Stimulated activated naive B cell treated with anti-CD40 and anti-IgM and Interleukin-4, amounts not matched to agents 10 μg/mL and 1 μg/mL and 100 μg/mL, for 72 hours (primary cell): ENCODE data around the gene SENP7.
"Not testable (repeated sequence)": the region's sequence is repeated elsewhere in the genome, so short reads cannot be mapped to it uniquely, and the experiment has no call there.

Source experiments
- ATAC-seq, 2 donors: fragments of 150-1000 bp; cut with Tn5 transposase; replicated peaks; 2 replicates each; pipeline ENCODE4 v1.10.0; 2021; ENCODE audit warnings: moderate library complexity in 1 of 2
- DNase-seq: peaks from one replicate; pipeline ENCODE4 v3.0.0; 2021
- H3K27ac Mint-ChIP-seq: one replicate; pipeline ENCODE4 v1.8.0; 2022; ENCODE audit warnings: mild to moderate bottlenecking, mixed read lengths
- H3K27me3 Mint-ChIP-seq, 2 donors: one replicate each; pipeline ENCODE4 v1.8.0; 2022; ENCODE audit warnings: mixed read lengths in 2 of 2
- H3K36me3 Mint-ChIP-seq, 2 donors: one replicate each; pipeline ENCODE4 v1.8.0; 2022; ENCODE audit warnings: mixed read lengths in 2 of 2, mild to moderate bottlenecking in 1 of 2
- H3K4me1 Mint-ChIP-seq, 2 donors: one replicate each; pipeline ENCODE4 v1.8.0; 2022; ENCODE audit warnings: mixed read lengths in 2 of 2, mild to moderate bottlenecking in 1 of 2
- H3K4me3 Mint-ChIP-seq, 2 donors: one replicate each; pipeline ENCODE4 v1.8.0; 2022; ENCODE audit warnings: mild to moderate bottlenecking in 2 of 2, mixed read lengths in 2 of 2, moderate library complexity in 1 of 2
- H3K9me3 Mint-ChIP-seq, 2 donors: one replicate each; pipeline ENCODE4 v1.8.0; 2022; ENCODE audit warnings: mixed read lengths in 2 of 2, mild to moderate bottlenecking in 1 of 2

SENP7 gene

DNA sequence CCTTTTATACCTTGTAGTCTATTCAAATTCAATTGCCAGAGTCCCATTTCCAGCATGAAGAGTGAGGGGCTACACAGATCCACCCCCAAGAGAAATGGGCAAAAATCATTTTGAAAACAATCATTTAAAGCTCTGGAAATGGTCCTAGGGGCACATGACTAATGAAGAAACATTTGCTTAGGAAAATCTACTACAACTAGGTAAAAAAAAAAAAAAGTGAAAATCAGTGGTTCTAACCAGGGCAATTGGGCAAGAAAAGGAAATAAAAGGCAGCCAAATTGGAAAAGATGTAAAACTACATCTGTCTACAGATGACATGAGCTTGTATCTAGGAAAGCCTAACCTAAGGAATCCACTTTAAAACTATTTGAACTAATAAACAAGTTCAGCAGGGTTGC, 202.0 kb downstream of the SENP7 start:
- H3K27ac Mint-ChIP-seq = no peak overlapping the region
- H3K9me3 Mint-ChIP-seq = peaks cover 20 to 24% of the 10 kb centered on the region in 2 donors
- peaks cover 22 to 32% of the 10 kb centered on the region in 2 donors for H3K36me3 Mint-ChIP-seq
- no peak for DNase-seq
- H3K4me1 Mint-ChIP-seq = no peaks in the 10 kb centered on the region
- H3K27me3 Mint-ChIP-seq = no peaks in the 10 kb centered on the region
- no peak overlapping the region for H3K4me3 Mint-ChIP-seq
- no peak for ATAC-seq

DNA sequence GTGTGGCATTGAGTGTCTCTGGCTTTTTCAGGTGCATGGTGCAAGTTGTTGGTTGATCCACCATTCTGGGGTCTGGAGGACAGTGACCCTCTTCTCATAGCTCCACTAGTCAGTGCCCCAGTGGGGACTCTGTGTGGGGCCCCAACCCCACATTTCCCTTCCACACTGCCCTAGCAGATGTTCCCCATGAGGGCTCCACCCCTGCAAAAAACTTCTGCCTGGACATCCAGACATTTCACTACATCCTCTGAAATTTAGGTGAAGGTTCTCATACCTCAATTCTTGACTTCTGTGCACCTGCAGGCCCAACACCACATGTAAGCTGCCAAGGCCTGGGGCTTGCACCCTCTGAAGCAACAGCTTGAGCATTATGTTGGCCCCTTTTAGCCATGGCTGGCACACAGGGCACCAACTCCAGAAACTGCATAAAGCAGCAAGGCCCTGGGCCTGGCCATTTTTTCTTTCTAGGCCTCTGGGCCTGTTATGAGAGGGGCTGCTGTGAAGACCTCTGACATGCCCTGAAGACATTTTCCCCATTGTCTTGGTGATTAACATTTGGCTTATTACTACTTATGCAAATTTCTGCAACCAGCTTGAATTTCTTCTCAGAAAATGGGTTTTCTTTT, 204.8 kb downstream of the SENP7 start:
- DNase-seq, H3K4me3 Mint-ChIP-seq, H3K27me3 Mint-ChIP-seq, H3K27ac Mint-ChIP-seq, H3K4me1 Mint-ChIP-seq, ATAC-seq: not testable (repeated sequence)
- Mint-ChIP-seq H3K9me3 (peaks cover 24% of the 10 kb centered on the region in 2 donors), H3K36me3 (peaks cover 24 to 41% of the 10 kb centered on the region in 2 donors)

DNA sequence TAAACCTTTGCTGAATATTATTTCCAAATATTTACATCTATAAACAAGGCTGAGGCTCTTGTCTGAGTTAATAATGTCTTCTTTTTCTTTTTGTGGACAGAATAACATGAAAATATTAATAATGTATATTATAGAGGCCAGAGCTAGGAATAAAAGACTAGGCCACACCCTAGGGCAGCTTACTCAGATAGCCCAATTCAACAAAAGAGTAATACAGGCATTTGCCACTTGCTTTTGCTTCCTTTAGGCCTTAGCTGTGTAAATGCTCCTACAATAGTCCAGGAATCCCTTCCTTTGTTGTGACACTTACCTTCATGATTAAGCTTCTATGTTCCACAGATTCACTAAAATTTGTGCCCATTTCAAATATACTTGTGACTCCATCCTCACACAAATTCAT, 209.2 kb downstream of the SENP7 start:
- H3K27me3 Mint-ChIP-seq = no peaks in the 10 kb centered on the region
- H3K4me3 Mint-ChIP-seq = no peak overlapping the region
- no peak overlapping the region for H3K27ac Mint-ChIP-seq
- H3K9me3 Mint-ChIP-seq = peaks cover 25 to 26% of the 10 kb centered on the region in 2 donors
- DNase-seq = no peak
- no peak for ATAC-seq
- H3K36me3 Mint-ChIP-seq = peaks cover 20 to 41% of the 10 kb centered on the region in 2 donors
- no peaks in the 10 kb centered on the region for H3K4me1 Mint-ChIP-seq

DNA sequence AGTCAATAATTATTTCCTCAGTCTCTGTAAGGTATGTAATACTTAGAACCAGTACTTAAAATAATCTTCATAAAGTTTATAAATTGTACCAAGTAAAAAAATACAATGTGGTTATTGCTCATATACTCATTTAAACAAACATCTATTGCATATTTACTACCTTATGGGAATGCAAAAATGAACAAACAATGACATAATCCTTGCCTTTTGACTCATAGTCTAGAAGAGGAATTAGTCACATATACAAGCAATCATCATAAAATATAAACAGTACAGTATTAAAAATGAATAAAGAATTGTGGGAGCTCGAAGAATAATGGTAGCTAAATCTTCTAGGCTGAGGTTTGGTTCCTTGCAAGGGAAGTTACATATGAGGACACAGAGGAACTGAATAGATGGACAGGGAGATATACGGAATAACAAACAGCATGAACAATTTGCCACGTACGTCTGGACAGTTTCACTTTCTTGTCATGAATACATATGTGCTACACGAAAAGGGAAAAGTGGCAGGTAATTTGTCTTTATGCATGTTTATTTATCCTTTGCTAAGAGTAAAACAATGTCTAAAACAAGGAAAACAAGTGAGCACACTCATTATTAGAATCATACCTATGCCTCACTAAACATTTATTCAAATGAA, 209.8 kb downstream of the SENP7 start:
- Mint-ChIP-seq H3K4me1 (no peaks in the 10 kb centered on the region), H3K36me3 (peaks cover 18 to 39% of the 10 kb centered on the region in 2 donors), H3K4me3 (no peak overlapping the region), H3K9me3 (peaks cover 25 to 26% of the 10 kb centered on the region in 2 donors), H3K27ac (no peak overlapping the region), H3K27me3 (no peaks in the 10 kb centered on the region)
- ATAC-seq (no peak), DNase-seq (no peak)

DNA sequence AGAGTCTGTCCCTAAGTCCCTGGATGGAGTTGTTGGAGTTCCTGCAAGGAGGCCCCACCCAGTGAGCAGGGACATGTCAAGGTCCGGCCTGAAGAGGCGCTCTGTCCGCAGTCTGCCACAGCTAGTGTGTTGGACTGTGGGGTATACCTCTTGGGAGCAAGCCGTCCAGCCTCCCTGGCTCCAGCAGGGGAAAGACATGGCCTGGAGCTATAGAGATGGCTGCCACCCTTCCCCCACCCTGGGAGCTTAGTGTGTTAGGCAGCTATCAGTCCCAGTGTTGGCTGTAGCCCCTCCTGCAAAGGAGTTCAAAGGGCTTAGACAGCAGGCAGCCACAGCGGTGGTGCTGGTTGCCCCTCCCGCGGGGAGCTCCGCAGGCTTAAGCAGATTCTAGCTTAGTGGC, 212.9 kb downstream of the SENP7 start:
- peaks cover 7 to 32% of the 10 kb centered on the region in 2 donors for H3K36me3 Mint-ChIP-seq
- no peaks in the 10 kb centered on the region for H3K27me3 Mint-ChIP-seq
- no peak for ATAC-seq
- no peak overlapping the region for H3K4me3 Mint-ChIP-seq
- no peak overlapping the region for H3K27ac Mint-ChIP-seq
- no peak for DNase-seq
- peaks cover 31 to 35% of the 10 kb centered on the region in 2 donors for H3K9me3 Mint-ChIP-seq
- H3K4me1 Mint-ChIP-seq = no peaks in the 10 kb centered on the region

DNA sequence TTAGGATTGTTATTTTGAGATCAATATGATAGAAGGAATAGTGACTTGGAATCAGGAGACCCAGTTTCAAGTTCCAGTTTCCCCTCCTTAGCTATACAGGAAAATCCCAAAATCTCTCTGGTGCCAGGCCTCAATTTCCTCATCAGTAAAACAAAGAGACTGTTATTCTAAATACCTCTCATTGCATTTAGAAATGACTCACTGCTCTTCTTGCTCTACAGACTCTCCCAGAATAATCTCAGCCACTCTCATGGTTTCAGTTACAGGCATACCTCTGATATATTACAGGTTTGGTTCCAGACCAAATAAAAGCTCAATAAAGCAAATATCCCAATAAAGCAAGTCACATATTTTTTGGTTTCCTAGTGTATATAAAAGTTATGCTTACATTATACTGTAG, 221.0 kb downstream of the SENP7 start:
- Mint-ChIP-seq H3K9me3 (peaks cover 14 to 19% of the 10 kb centered on the region in 2 donors), H3K27ac (no peak overlapping the region), H3K4me3 (no peak overlapping the region), H3K36me3 (no peaks in the 10 kb centered on the region), H3K4me1 (no peaks in the 10 kb centered on the region), H3K27me3 (no peaks in the 10 kb centered on the region)
- ATAC-seq (no peak), DNase-seq (no peak)

DNA sequence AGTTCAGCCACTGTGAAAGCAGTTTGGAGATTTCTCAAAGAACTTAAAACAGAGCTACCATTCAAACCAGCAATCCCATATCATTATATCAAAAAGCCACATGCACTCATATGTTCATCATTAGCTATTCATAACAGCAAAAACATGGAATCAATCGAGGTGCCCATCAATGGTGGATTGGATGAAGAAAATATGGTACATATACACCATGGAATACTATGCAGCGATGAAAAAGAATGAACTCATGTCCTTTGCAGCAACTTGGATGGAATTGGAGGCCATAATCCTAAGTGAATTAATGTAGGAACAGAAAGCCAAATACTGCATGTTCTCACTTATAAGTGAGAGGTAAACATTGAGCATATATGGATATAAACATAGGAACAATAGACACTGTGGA, 224.7 kb downstream of the SENP7 start:
- H3K27ac Mint-ChIP-seq = no peak overlapping the region
- ATAC-seq = no peak

DNA sequence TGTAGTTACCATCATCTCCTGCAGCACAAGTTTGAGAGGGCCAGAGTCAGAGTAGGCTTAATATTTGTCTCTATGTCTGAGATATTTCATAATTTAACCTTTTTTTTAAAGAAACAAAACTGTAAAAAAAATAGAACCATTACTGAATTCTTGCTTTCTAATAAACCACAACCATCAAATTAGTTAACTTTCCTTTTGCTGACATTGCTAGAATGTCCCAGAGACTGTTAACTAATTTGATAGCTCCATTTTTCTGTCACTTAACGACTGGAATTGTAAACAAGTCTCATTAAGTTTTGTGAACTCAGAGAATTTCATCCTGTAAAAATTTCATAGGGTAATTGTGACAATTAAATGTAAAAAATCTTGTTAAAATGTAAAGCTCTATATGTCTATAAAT, 228.3 kb downstream of the SENP7 start:
- Mint-ChIP-seq H3K36me3 (no peaks in the 10 kb centered on the region), H3K4me3 (no peak overlapping the region), H3K9me3 (peaks cover 2 to 3% of the 10 kb centered on the region in 2 donors), H3K27ac (no peak overlapping the region), H3K27me3 (no peaks in the 10 kb centered on the region), H3K4me1 (no peaks in the 10 kb centered on the region)
- DNase-seq = no peak
- ATAC-seq = no peak

More for the DNA sequence above, 224.7 kb downstream of the SENP7 start:
- no peak overlapping the region for H3K4me3 Mint-ChIP-seq
- H3K4me1 Mint-ChIP-seq = no peaks in the 10 kb centered on the region
- no peak for DNase-seq
- peaks cover 2 to 3% of the 10 kb centered on the region in 2 donors for H3K9me3 Mint-ChIP-seq
- no peaks in the 10 kb centered on the region for H3K27me3 Mint-ChIP-seq
- no peaks in the 10 kb centered on the region for H3K36me3 Mint-ChIP-seq

DNA sequence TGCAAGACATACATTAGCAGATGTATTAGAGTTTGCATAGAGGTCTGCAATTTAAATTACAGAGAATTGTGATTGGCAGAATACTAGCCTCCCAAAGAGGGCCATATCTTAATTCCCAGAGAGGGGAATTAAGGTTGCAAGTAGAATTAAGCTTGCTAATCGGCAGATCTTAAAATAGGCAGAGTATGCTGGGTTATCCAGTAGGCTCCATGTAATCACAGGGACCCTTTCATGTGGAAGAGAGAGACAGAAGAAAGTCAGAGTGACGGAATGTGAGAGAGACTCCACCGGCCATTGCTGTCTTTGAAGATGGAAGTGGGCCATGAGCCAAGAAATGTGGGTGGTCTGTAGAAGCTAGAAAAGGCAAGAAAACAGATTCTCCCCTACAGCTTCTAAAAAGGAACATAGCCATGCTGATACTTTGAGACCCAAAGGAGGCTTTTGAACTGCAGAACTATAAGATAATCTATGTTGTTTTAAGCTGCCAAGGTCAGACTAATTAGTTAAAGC, 231.4 kb downstream of the SENP7 start:
- Mint-ChIP-seq H3K4me1 (no peaks in the 10 kb centered on the region), H3K4me3 (no peak overlapping the region), H3K27me3 (no peaks in the 10 kb centered on the region), H3K9me3 (no peaks in the 10 kb centered on the region), H3K27ac (no peak overlapping the region), H3K36me3 (no peaks in the 10 kb centered on the region)
- DNase-seq = no peak
- no peak for ATAC-seq

DNA sequence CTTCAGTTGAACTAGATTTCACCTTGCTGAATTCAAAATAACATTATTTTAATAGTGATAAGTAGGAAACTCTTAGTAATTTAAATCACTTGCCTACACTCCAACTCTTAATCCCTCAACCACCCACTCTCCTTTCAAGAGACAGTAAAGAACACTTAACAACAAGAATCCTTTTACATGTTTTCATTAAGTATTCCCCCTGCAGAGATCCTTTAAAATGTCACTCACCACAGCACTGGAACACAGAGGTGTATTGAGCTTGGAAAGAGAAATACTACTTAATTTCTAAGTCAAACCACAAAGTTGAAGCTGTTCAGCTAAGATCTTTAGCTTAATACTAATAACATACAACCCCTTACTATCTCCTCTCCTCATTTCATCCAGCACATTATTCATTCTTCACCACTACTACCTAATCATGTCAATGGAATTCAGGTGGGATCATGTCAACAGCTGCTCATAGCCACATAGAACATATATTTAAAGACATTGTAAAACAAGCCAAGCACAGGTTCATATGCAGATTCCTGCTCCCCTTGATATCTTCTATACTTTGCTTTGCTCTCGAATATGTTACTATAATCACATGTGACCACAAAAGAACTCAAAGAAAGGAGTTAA, 233.1 kb downstream of the SENP7 start:
- DNase-seq (no peak), ATAC-seq (no peak)
- Mint-ChIP-seq H3K4me1 (no peaks in the 10 kb centered on the region), H3K27me3 (no peaks in the 10 kb centered on the region), H3K9me3 (no peaks in the 10 kb centered on the region), H3K36me3 (no peaks in the 10 kb centered on the region), H3K27ac (no peak overlapping the region), H3K4me3 (no peak overlapping the region)

DNA sequence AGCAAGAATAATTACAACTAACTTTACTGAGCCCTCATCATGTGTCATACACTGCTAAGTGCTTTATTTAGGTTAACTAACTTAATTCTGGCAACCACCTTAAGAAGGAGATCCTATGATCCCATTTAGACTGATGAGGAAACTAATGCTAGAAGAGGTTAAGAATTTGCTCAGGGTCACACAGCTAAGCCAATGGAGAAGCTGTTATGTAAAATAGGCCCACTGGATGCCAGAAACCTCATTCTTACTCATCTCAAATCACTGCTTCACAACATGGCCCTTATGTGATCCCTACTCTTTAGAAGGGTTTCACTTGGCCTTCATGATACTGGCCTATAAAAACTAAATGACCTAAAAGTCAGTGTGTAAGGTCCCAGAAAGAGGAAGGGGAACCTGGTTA, 233.8 kb downstream of the SENP7 start:
- no peak overlapping the region for H3K27ac Mint-ChIP-seq

DNA sequence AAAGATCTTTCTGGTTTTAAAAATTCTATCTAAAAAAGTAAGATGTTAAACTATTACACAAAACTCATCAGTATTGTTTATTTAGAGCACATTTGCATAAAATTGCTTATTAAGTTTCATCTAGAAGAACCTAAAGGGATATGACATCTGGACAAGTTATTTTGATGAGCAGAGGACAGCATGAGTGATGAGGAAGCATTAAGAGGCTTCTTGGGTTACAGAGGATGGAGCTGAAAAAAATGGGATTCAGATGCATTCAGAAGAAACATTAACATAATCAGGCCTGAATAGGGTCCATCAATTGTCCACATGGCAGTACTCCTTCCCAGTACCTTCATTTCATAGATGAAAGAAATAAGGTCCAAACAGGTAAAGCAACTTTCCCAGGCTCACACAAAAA, 234.3 kb downstream of the SENP7 start:
- DNase-seq (no peak), ATAC-seq (no peak)
- Mint-ChIP-seq H3K9me3 (no peaks in the 10 kb centered on the region), H3K27ac (no peak overlapping the region), H3K27me3 (no peaks in the 10 kb centered on the region), H3K4me3 (no peak overlapping the region), H3K36me3 (no peaks in the 10 kb centered on the region), H3K4me1 (no peaks in the 10 kb centered on the region)

More for the DNA sequence above, 233.8 kb downstream of the SENP7 start:
- no peaks in the 10 kb centered on the region for H3K4me1 Mint-ChIP-seq
- ATAC-seq = peak; percentile 14 to 42
- H3K27me3 Mint-ChIP-seq = no peaks in the 10 kb centered on the region
- no peaks in the 10 kb centered on the region for H3K36me3 Mint-ChIP-seq
- no peak for DNase-seq
- H3K4me3 Mint-ChIP-seq = no peak overlapping the region
- no peaks in the 10 kb centered on the region for H3K9me3 Mint-ChIP-seq
